ENCODE data around the gene PCDHGA1. TPM values are rescaled to one million over a fixed set of nuclear protein-coding genes. Genes with fewer than 3 reads are reported as not detected.
A peak's percentile ranks its signal among the peaks of the same experiment; 100 is the strongest.

The PCDHGA1 gene
- total and polyA plus RNA-seq, 12 donors: 0.09 to 0.96 (median 0.30) TPM

GRCh38 chr5:141519605-141520565, 189.6 kb downstream of the PCDHGA1 start:
- no peak for DNase-seq
- Histone ChIP-seq H3K9me3 (replicated peaks in 1 of 3) (no peaks in the 10 kb centered on the region), H3K4me3 (no peak overlapping the region), H3K36me3 (replicated peaks in 1 of 2) (peaks cover 0 to 24% of the 10 kb centered on the region in 2 donors), H3K4me1 (replicated peaks in 1 of 2) (peaks cover 27 to 53% of the 10 kb centered on the region in 2 donors), H3K27me3 (no peaks in the 10 kb centered on the region), H3K27ac (peak overlapping the region in 3 of 5 donors; percentile 52 to 93 (median 87))
- 72 to 80% (median 77%) methylated on average over 3 of the region's 3 CpGs for WGBS, 4 donors
- no peak for TF ChIP-seq POLR2A (IDR thresholded peaks at IDR 0.05)
- TF ChIP-seq, protein P1, sequence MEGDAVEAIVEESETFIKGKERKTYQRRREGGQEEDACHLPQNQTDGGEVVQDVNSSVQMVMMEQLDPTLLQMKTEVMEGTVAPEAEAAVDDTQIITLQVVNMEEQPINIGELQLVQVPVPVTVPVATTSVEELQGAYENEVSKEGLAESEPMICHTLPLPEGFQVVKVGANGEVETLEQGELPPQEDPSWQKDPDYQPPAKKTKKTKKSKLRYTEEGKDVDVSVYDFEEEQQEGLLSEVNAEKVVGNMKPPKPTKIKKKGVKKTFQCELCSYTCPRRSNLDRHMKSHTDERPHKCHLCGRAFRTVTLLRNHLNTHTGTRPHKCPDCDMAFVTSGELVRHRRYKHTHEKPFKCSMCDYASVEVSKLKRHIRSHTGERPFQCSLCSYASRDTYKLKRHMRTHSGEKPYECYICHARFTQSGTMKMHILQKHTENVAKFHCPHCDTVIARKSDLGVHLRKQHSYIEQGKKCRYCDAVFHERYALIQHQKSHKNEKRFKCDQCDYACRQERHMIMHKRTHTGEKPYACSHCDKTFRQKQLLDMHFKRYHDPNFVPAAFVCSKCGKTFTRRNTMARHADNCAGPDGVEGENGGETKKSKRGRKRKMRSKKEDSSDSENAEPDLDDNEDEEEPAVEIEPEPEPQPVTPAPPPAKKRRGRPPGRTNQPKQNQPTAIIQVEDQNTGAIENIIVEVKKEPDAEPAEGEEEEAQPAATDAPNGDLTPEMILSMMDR (IDR thresholded peaks at IDR 0.05): no peak
- intact Hi-C loops (cut with DNase I): loop anchor here (5.0 to 10.0 kb wide), 3 partner anchors 43 to 105 kb away; partner anchors contain the start of genes PCDHGC3 (in 2 of the 2), PCDHGA10 (in 1 of the 2), PCDHGA11 (in 1 of the 2) and PCDHGB7 (in 1 of the 2)

DNA sequence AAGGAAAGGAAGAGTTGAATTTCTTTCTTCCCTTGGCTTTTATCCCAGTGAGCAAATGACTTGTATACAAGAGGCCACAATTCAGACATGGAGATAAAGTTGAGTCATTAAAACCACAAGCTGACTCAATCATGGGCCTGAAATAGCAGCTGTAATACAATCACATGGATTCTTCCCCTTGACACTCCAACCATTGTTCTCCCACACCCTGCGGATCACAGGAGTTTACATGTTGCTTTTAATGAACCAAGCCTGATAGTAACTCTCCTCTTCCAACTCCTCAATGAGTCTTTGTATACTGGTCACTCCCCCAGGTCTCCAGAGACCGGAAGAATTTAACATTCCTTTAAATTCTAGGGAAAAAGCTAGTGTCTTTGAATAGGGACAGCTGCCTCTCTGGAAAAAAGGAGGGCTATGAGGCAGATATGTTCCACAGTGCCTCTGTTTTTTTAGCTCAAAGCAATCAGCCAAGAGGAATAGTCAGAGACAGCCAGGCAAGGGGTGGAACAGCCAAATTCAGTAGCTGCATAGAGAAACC, 191.0 kb downstream of the PCDHGA1 start:
- peaks cover 0 to 23% of the 10 kb centered on the region in 2 donors for H3K36me3 ChIP-seq (replicated peaks in 1 of 2)
- 28 to 47% (median 39%) methylated on average over 2 of the region's 2 CpGs for WGBS, 4 donors
- H3K27ac ChIP-seq: peak overlapping the region in 4 of 5 donors; percentile 14 to 93 (median 70)
- intact Hi-C loops (cut with DNase I): loop anchor here (10.0 kb wide), 2 partner anchors 97 to 107 kb away; partner anchors contain the start of genes PCDHGA10 (in 1 of the 2), PCDHGA11 (in 1 of the 2) and PCDHGB7 (in 1 of the 2)
- DNase-seq: peak in 6 of 7 donors; percentile 45 to 65 (median 58)
- no peak overlapping the region for H3K4me3 ChIP-seq
- no peaks in the 10 kb centered on the region for H3K9me3 ChIP-seq (replicated peaks in 1 of 3)
- no peaks in the 10 kb centered on the region for H3K27me3 ChIP-seq
- H3K4me1 ChIP-seq (replicated peaks in 1 of 2): peaks cover 23 to 43% of the 10 kb centered on the region in 2 donors
- TF ChIP-seq, protein P1 (IDR thresholded peaks at IDR 0.05): no peak
- peak in 1 of 2 donors; percentile 37 for TF ChIP-seq POLR2A (IDR thresholded peaks at IDR 0.05)

DNA sequence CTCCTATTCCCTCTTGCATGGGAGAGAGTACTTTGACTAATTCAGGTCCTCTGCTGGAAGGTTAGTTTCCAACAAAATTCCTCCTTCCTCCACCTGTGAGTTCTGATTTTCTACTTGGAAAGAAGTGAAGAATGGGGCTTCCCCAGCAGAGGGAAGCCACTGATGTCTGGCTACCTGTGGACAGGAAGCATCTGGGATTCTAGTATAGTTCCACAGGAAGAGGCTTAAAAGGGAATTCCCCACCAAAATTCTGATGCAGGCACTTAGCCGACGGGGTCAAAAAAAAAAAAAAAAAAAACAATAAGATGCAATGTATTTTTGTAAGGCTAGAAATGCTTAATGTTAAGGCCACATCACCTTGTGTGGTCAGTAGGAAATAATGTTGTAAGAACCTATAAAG, 192.0 kb downstream of the PCDHGA1 start:
- Histone ChIP-seq H3K9me3 (replicated peaks in 1 of 3) (no peaks in the 10 kb centered on the region), H3K4me1 (replicated peaks in 1 of 2) (peaks cover 23 to 43% of the 10 kb centered on the region in 2 donors), H3K27ac (peak overlapping the region in 3 of 5 donors; percentile 52 to 93 (median 87)), H3K4me3 (no peak overlapping the region), H3K36me3 (replicated peaks in 1 of 2) (peaks cover 0 to 25% of the 10 kb centered on the region in 2 donors), H3K27me3 (no peaks in the 10 kb centered on the region)
- intact Hi-C loops (cut with DNase I): loop anchor here (10.0 kb wide), 2 partner anchors 98 to 108 kb away; partner anchors contain the start of genes PCDHGA10 (in 1 of the 2), PCDHGA11 (in 1 of the 2) and PCDHGB7 (in 1 of the 2)
- DNase-seq: no peak
- 52 to 63% (median 56%) methylated on average over 2 of the region's 2 CpGs for WGBS, 4 donors
- no peak for TF ChIP-seq POLR2A (IDR thresholded peaks at IDR 0.05)
- TF ChIP-seq, protein P1 (IDR thresholded peaks at IDR 0.05): no peak

DNA sequence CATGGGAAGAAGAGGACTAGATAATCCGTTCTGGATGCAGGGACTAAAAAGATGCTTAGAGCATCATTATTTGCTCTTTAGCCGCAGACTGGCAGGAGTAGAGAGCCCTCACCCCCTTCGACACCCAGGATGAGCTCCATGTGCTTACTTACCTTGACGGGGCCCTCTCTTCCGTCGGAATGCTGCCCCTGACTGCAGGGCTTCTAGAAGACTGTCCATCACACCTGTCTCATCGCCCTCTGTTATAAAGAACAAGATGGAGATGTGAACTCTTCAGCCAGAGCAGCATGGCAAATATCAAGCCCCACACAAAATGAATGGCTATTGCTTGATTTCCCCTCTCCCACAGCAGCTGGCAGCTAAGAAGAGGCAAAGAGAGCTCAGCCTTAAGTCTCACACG, 193.7 kb downstream of the PCDHGA1 start:
- H3K9me3 ChIP-seq (replicated peaks in 1 of 3): no peaks in the 10 kb centered on the region
- no peak for DNase-seq
- intact Hi-C loops (cut with DNase I): loop anchor here (10.0 kb wide), 2 partner anchors 99 to 109 kb away; partner anchors contain the start of genes PCDHGA10 (in 1 of the 2), PCDHGA11 (in 1 of the 2) and PCDHGB7 (in 1 of the 2)
- H3K27ac ChIP-seq: peak overlapping the region in 2 of 5 donors; percentile 37 to 77
- H3K36me3 ChIP-seq (replicated peaks in 1 of 2): peaks cover 0 to 24% of the 10 kb centered on the region in 2 donors
- no peak for TF ChIP-seq POLR2A (IDR thresholded peaks at IDR 0.05)
- TF ChIP-seq, protein P1 (IDR thresholded peaks at IDR 0.05): no peak
- 81 to 89% (median 85%) methylated on average over 8 of the region's 8 CpGs for WGBS, 4 donors
- peaks cover 37 to 54% of the 10 kb centered on the region in 2 donors for H3K4me1 ChIP-seq (replicated peaks in 1 of 2)
- H3K27me3 ChIP-seq: no peaks in the 10 kb centered on the region
- H3K4me3 ChIP-seq: no peak overlapping the region
